AG09309 (cell line): ENCODE data around the gene KPNB1.

Experiments used
- DNase-seq: peaks from one replicate; pipeline ENCODE4 v3.0.0-alpha.2; 2010; ENCODE audit warnings: low read depth
- H3K4me3 ChIP-seq: 2 replicates; pipeline ENCODE4 v1.5.1; 2011; ENCODE audit warnings: mild to moderate bottlenecking, low read depth, low read length, moderate library complexity; ENCODE audit not compliant: control insufficient read depth
- TF ChIP-seq, protein P1 (sequence below): IDR thresholded peaks from 2 replicates; pipeline ENCODE4 v1.5.1; 2011; ENCODE audit warnings: mild to moderate bottlenecking, low read depth, low read length, inconsistent platforms; ENCODE audit not compliant: insufficient read depth, control insufficient read depth; ENCODE audit errors: missing control alignments

The KPNB1 gene

DNA sequence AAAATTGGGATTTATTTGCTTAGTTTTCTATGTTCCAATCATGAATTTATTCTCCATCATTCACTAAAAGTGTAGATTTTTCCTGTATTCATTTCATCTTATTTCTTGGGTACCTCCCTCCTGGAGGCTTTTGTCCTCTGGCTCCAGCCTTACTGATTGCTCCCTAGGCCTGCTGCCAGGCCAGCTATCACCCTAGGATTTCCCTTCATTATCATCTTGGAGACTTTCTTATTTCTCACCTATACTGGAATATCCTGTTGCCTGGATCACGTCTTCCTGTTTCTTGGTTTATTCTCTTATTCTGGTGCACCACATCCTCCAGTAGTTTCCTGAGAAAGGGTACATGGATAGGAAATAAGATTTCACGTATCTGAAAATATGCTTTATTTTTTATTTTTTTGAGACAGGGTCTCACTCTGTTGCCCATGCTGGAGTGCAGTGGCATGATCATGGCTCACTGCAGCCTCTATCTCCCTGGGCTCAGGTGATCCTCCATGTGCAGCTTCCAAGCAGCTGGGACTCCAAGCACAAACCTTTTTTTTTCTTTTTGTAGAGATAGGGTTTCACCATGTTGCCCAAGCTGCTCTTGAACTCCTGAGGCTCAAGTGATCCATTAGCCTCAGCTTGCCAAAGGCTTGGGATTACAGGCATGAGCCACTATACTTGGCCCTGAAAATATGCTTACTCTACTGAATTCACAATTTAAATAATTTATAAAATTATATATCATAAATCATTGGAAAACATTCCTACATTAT, 13.3 kb upstream of the KPNB1 start:
- TF ChIP-seq, protein P1, sequence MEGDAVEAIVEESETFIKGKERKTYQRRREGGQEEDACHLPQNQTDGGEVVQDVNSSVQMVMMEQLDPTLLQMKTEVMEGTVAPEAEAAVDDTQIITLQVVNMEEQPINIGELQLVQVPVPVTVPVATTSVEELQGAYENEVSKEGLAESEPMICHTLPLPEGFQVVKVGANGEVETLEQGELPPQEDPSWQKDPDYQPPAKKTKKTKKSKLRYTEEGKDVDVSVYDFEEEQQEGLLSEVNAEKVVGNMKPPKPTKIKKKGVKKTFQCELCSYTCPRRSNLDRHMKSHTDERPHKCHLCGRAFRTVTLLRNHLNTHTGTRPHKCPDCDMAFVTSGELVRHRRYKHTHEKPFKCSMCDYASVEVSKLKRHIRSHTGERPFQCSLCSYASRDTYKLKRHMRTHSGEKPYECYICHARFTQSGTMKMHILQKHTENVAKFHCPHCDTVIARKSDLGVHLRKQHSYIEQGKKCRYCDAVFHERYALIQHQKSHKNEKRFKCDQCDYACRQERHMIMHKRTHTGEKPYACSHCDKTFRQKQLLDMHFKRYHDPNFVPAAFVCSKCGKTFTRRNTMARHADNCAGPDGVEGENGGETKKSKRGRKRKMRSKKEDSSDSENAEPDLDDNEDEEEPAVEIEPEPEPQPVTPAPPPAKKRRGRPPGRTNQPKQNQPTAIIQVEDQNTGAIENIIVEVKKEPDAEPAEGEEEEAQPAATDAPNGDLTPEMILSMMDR, result no peak
- no peak overlapping the region for H3K4me3 ChIP-seq
- DNase-seq, result no peak

DNA sequence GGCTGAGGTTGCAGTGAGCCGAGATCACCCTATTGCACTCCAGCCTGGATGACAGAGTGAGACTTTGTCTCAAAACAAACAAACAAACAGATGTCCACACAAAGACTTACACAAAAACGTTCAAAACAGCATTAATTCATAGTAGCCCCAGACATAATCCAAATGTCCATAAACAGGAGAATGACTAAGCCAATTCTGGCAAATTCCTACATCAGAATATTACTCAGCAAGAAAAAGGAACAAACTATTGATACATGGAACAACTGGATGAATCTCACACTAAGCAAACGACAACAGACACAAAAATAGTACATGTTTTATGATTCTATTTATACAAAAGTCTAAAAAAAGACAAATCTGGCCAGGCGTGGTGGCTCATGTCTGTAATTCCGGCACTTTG, 10.8 kb upstream of the KPNB1 start:
- no peak overlapping the region for H3K4me3 ChIP-seq
- no peak for DNase-seq
- TF ChIP-seq, protein P1, result no peak

DNA sequence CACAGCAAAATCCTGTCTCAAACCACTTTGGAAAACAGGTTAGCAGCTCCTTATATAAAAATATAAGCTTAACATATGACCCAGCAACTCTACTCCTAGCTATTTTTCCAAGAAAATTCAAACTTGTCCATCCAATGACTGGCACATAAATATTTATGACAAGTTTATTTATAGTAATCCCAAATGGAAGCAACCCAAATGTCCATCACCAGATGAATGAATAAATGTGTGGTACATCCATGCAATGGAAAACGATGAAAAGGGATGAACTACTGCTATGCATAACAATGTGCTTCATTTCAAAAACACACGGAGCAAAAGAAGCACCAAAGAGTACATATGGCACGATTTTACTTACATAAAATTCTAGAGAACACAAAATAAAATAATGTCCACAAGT, 9.6 kb upstream of the KPNB1 start:
- TF ChIP-seq, protein P1, result no peak
- DNase-seq, result no peak
- no peak overlapping the region for H3K4me3 ChIP-seq

DNA sequence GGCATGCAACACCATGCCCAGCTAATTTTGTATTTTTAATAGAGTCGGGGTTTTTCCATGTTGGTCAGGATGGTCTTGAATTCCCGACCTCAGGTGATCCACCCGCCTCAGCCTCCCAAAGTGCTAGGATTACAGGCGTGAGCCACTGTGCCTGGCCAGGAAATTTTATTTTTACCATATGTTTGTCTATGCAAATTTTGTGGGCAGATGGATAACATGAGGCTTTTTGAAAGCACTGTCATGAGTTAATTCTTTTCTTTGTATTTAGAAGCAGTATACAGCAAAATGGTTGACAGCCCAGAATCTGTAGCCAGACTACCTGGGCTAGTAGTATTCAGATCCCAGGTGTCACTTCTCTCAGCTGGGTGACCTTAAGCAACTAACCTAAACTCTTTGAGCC, 8.5 kb upstream of the KPNB1 start:
- no peak overlapping the region for H3K4me3 ChIP-seq
- DNase-seq, result no peak
- TF ChIP-seq, protein P1, result no peak

DNA sequence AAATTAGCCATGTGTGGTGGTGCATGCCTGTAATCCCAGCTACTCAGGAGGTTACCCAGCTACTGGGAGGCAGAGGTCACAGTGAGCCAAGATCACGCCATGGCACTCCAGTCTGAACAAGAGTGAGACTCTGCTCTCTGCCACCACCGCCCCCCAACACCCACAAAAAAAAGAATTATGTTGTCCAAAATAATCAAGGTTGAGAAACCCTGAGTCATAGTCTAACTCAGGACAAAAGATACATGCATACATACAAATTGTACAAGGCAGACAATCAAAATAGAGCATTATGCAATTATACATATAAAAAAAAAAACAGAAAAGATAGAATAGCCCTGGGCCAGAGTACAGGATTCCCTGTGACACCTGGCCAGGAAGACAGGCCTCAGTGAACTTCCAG, 6.6 kb upstream of the KPNB1 start:
- no peak for DNase-seq
- TF ChIP-seq, protein P1, result no peak
- H3K4me3 ChIP-seq, result no peak overlapping the region

DNA sequence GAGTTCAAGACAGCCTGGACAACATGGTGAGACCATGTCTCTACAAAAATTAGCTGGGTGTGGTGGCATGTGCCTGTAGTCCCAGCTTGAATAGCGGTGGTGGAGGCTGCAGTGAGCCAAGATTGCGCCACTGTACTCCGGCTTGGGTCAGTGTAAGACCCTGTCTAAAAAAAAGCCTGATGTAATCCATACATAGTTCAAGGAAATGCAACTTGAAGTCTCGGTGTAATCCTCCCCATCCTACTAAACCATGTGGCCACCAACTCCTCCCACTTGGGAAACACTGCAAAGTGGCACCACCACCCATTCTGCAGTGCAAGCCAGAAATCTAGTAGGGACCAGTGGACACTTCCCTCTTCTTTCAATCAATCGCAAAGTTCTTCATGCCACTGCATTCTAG, 5.4 kb upstream of the KPNB1 start:
- TF ChIP-seq, protein P1, result no peak
- DNase-seq, result no peak
- H3K4me3 ChIP-seq, result no peak overlapping the region
